Retinal pigment epithelial cell (primary cell): Measurements from ENCODE around the gene NRF1.
A peak's percentile ranks its signal among the peaks of the same experiment; 100 is the strongest.

Source experiments
- DNase-seq: peaks from one replicate; pipeline ENCODE4 v3.0.0-alpha.2; 2010; ENCODE audit warnings: low read depth
- H3K4me3 ChIP-seq: 2 replicates; pipeline ENCODE4 v1.5.1; 2011; ENCODE audit warnings: mild to moderate bottlenecking, low read length, control low read depth, moderate library complexity
- CTCF ChIP-seq: conservative IDR thresholded peaks from 2 replicates; pipeline ENCODE4 v1.5.1; 2011; ENCODE audit warnings: low read depth, low read length, control low read depth, inconsistent platforms

NRF1 gene

GRCh38 chr7:129642871-129643549, 31.5 kb downstream of the NRF1 start:
- DNase-seq = no peak
- TF ChIP-seq CTCF = no peak
- H3K4me3 ChIP-seq = no peak overlapping the region

GRCh38 chr7:129643550-129644170, 32.1 kb downstream of the NRF1 start:
- no peak overlapping the region for H3K4me3 ChIP-seq
- no peak for DNase-seq
- no peak for TF ChIP-seq CTCF

- peak; percentile 48 for TF ChIP-seq CTCF
- H3K4me3 ChIP-seq = no peak overlapping the region
- peak; percentile 6 for DNase-seq
These were observed 33.2 kb downstream of the NRF1 start for GRCh38 chr7:129644634-129645230.

GRCh38 chr7:129646369-129647021, 35.0 kb downstream of the NRF1 start:
- no peak for DNase-seq
- H3K4me3 ChIP-seq = no peak overlapping the region
- no peak for TF ChIP-seq CTCF

GRCh38 chr7:129649128-129649690, 37.7 kb downstream of the NRF1 start:
- DNase-seq = no peak
- TF ChIP-seq CTCF = no peak
- no peak overlapping the region for H3K4me3 ChIP-seq

GRCh38 chr7:129650056-129650758, 38.7 kb downstream of the NRF1 start:
- no peak for TF ChIP-seq CTCF
- no peak for DNase-seq
- no peak overlapping the region for H3K4me3 ChIP-seq
